K562 (cell line): ENCODE data around the gene SPTBN5. TPM values are rescaled to one million over a fixed set of nuclear protein-coding genes. Genes with fewer than 3 reads are reported as not detected.

Source experiments
- ATAC-seq: fragments of 200-7000 bp; cut with Tn5 transposase; 3 replicates; pipeline ENCODE4 v1.9.1; 2020; ENCODE audit warnings: moderate library complexity
- BruUV-seq: library from RNA; stranded (reverse); fragments of 400-500 nt; replicated peaks from 2 replicates; lab custom pipeline; 2021; lab: Mats Ljungman, UMichigan
- CTCF ChIA-PET: fragments of 300-600 bp; formaldehyde crosslinking; extraction: SDS; loops from one replicate; lab custom pipeline; 2021; ENCODE audit warnings: low intra/inter-chr PET ratio; lab: Yijun Ruan, JAX
- POLR2A ChIA-PET: fragments of 300-600, 350-650 bp; sonication (Branson Sonifier 250); formaldehyde crosslinking; extraction: SDS; loops from one replicate; lab custom pipeline; 2021; ENCODE audit warnings: antibody characterized with exemption, inconsistent platforms; lab: Yijun Ruan, JAX
- DNase-seq, 4 experiments: peaks; one replicate each; pipeline versions ENCODE4 v3.0.0 to v3.0.0-alpha.2; 2011 to 2018; ENCODE audit warnings: low spot score in 3 of 4, mixed read lengths in 3 of 4; ENCODE audit errors: extremely low read depth in 1 of 4
- FAIRE-seq: peaks from 2 replicates; lab custom pipeline; 2011; peaks lifted over from hg19 to GRCh38; lab: Jason Lieb, UNC
- H2AFZ ChIP-seq: 2 replicates; pipeline ENCODE4 v1.6.0; 2011; ENCODE audit warnings: low read depth, low read length, control low read depth, inconsistent platforms
- H3K27ac ChIP-seq: fragments of 200-600 bp; 3 replicates; pipeline ENCODE4 v1.8.0; 2011; ENCODE audit warnings: low read depth, mild to moderate bottlenecking, control low read depth, inconsistent platforms, low read length, moderate library complexity, mixed read lengths; ENCODE audit errors: extremely low read depth
- H3K27me3 ChIP-seq, 2 experiments: fragments of 300-600 bp in 1 of 2; 2 replicates in 1 of 2; 3 replicates in 1 of 2; pipeline versions ENCODE4 v1.6.0 to v1.8.0; 2011; ENCODE audit warnings: inconsistent platforms in 2 of 2, low read length in 2 of 2, mild to moderate bottlenecking in 1 of 2, mixed read lengths in 1 of 2, moderate library complexity in 1 of 2; ENCODE audit not compliant: control insufficient read depth in 2 of 2, insufficient read depth in 2 of 2
- H3K36me3 ChIP-seq: fragments of 300-600 bp; 3 replicates; pipeline ENCODE4 v1.8.0; 2011; ENCODE audit warnings: mild to moderate bottlenecking, low read length, inconsistent platforms; ENCODE audit not compliant: control insufficient read depth, insufficient read depth
- H3K4me1 ChIP-seq, 2 experiments: fragments of 200-600 bp in 1 of 2; replicated peaks in 1 of 2; 2 replicates in 1 of 2; 3 replicates in 1 of 2; pipeline versions ENCODE4 v1.5.1 to v1.8.0; 2011; ENCODE audit warnings: inconsistent platforms in 2 of 2, low read length in 2 of 2, mild to moderate bottlenecking in 1 of 2, mixed read lengths in 1 of 2, moderate library complexity in 1 of 2; ENCODE audit not compliant: control insufficient read depth in 2 of 2, insufficient read depth in 2 of 2
- H3K4me2 ChIP-seq: 2 replicates; pipeline ENCODE4 v1.6.1; 2011; ENCODE audit warnings: low read length, control low read depth, inconsistent platforms, mixed read lengths; ENCODE audit not compliant: insufficient read depth
- H3K4me3 ChIP-seq: fragments of 200-600 bp; sonication (generic), shearing (Covaris generic); 2 replicates; pipeline ENCODE4 v1.5.1; 2016; ENCODE audit warnings: control low read depth, inconsistent platforms
- H3K79me2 ChIP-seq: fragments of 200-600 bp; 3 replicates; pipeline ENCODE4 v1.8.0; 2011; ENCODE audit warnings: low read length, inconsistent platforms; ENCODE audit not compliant: control insufficient read depth, insufficient read depth
- H3K9ac ChIP-seq, 2 experiments: 2 replicates each; pipeline versions ENCODE4 v1.6.0 to v1.6.1; 2011; ENCODE audit warnings: low read depth in 2 of 2, low read length in 2 of 2, control low read depth in 1 of 2, inconsistent platforms in 1 of 2, mild to moderate bottlenecking in 1 of 2, mixed read lengths in 1 of 2; ENCODE audit not compliant: insufficient read depth in 1 of 2
- H3K9me1 ChIP-seq: one replicate; pipeline ENCODE4 v1.6.0; 2011; ENCODE audit warnings: inconsistent platforms, mild to moderate bottlenecking, low read length, moderate library complexity; ENCODE audit not compliant: control insufficient read depth, insufficient read depth
- H3K9me3 ChIP-seq: replicated peaks from 2 replicates; pipeline ENCODE4 v1.5.1; 2011; ENCODE audit warnings: low read depth, low read length, inconsistent platforms; ENCODE audit not compliant: control insufficient read depth, insufficient read depth
- H4K20me1 ChIP-seq: replicated peaks from 2 replicates; pipeline ENCODE4 v1.6.1; 2011; ENCODE audit warnings: low read length, inconsistent platforms, mixed read lengths; ENCODE audit not compliant: control insufficient read depth, insufficient read depth
- EP400 ChIP-seq: fragments of 450-650 bp; IDR thresholded peaks from 2 replicates; pipeline ENCODE4 v1.6.1; 2017; ENCODE audit warnings: antibody characterized with exemption, mild to moderate bottlenecking, moderate library complexity
- TEAD1 ChIP-seq, 2 experiments: fragments of 450-650 bp in 1 of 2; sonication (generic) in 1 of 2; formaldehyde crosslinking; IDR thresholded peaks; 2 replicates each; pipeline versions ENCODE4 v1.4.0 to v1.8.0; 2020 to 2022; ENCODE audit warnings: mild to moderate bottlenecking in 2 of 2, missing genetic modification reagents in 1 of 2
- ZNF134 ChIP-seq: fragments of 250-450 bp; sonication (Bioruptor Pico); conservative IDR thresholded peaks from 2 replicates; pipeline ENCODE4 v1.4.0; 2020
- ZNF449 ChIP-seq: fragments of 250-450 bp; sonication (Bioruptor Pico); IDR thresholded peaks from 2 replicates; pipeline ENCODE4 v1.8.0; 2022; ENCODE audit warnings: moderate library complexity, mild to moderate bottlenecking, inconsistent platforms
- WGBS: fragments of 100-300 bp; shearing (Covaris generic); methylation state at CpG from one replicate; pipeline ENCODE4 v1.1.6; 2016; ENCODE audit warnings: low coverage, mixed read lengths; ENCODE audit not compliant: insufficient coverage; ENCODE audit errors: missing lambda C conversion rate; 5-methylcytosine and 5-hydroxymethylcytosine counted together
- in situ Hi-C: fragments of 300-500 bp; cut with MboI; formaldehyde crosslinking; loops from 4 replicates; pipeline ENCODE4 v1.15.0; 2018; ENCODE audit warnings: inconsistent platforms, mixed read lengths
- intact Hi-C: fragments of 100-400 bp; cut with micrococcal nuclease; formaldehyde crosslinking; loops from 2 replicates; pipeline ENCODE4 v1.14.2; 2022
- polyA plus RNA-seq, 8 experiments: library from polyadenylated mRNA; depleted of rRNA in 4 of 8; stranded (reverse) in 5 of 8; unstranded in 3 of 8; fragments of >200 nt; fragmentation: Nextera tagmentation in 2 of 8; fragmentation: Illumina TruSeq in 1 of 8; extraction: Ambion mirVana in 2 of 8; extraction: Trizol in 1 of 8; gene quantifications; 2 replicates each; pipeline versions ENCODE4 v1.2.1 to v1.2.3, GENCODE V29; 2011 to 2014; ENCODE audit warnings: inconsistent platforms in 1 of 8, missing spikeins in 1 of 8
- total RNA-seq, 7 experiments: library from RNA; depleted of rRNA in 6 of 7; stranded (reverse); fragments of >200 nt in 6 of 7; fragmentation: Illumina TruSeq in 2 of 7; extraction: Trizol in 2 of 7; gene quantifications; 2 replicates each; pipeline versions ENCODE4 v1.2.1 to v1.2.3, GENCODE V29; 2011 to 2021; ENCODE audit warnings: low replicate concordance in 1 of 7

The SPTBN5 gene
- total and polyA plus RNA-seq, 9 of the 15 experiments (the other 6 are each of a cell fraction or from before 2014, with no cell fraction given), result 0.02 TPM; not detected in 8

GRCh38 chr15:41816788-41817187 lies 77.1 kb downstream of the SPTBN5 start (continued):
- TF ChIP-seq ZNF449, result no peak

GRCh38 chr15:41814534-41814933 lies 79.3 kb downstream of the SPTBN5 start:
- no peaks in the 10 kb centered on the region for H3K79me2 ChIP-seq
- CTCF ChIA-PET, result no interaction called here
- TF ChIP-seq TEAD1 (CRISPR knock-in tag; IDR thresholded peaks at IDR 0.05) (no peak), ZNF134 (CRISPR knock-in tag) (no peak), EP400 (no peak)
- TF ChIP-seq, all 486 proteins: peak for 0
- intact Hi-C loops (loop anchor here (5.0 kb wide), 1 partner anchor 88 kb away; no protein-coding TSS in a partner anchor), in situ Hi-C loops (loop anchor here (5.0 to 25.0 kb wide), 3 partner anchors 42 to 352 kb away; partner anchors contain the start of gene MAPKBP1)
- Histone ChIP-seq H3K4me3 (no peak overlapping the region), H3K27me3 (no peaks in the 10 kb centered on the region), H4K20me1 (0 out of 2 replicates have a peak, but pooled peaks cover 4% of the 10 kb centered on the region), H3K36me3 (peaks cover 7% of the 10 kb centered on the region; the same call in 2 of the 3 replicates), H3K9ac (no peak overlapping the region), H3K4me2 (no peak overlapping the region), H3K9me1 (no peaks in the 10 kb centered on the region), H2AFZ (no peak overlapping the region), H3K4me1 (peaks cover 3 to 7% of the 10 kb centered on the region in 2 experiments; a peak in 3 of 5 replicates), H3K9me3 (no peaks in the 10 kb centered on the region), H3K27ac (no peak overlapping the region)
- WGBS, result 69% methylated on average over 5 of the region's 5 CpGs
- ATAC-seq (no peak), FAIRE-seq (no peak), DNase-seq (no peak)
- BruUV-seq, result no TSS peak
- POLR2A ChIA-PET, result no interaction called here
